ENCODE data around the gene EMD.
"Not testable (repeated sequence)": the region's sequence is repeated elsewhere in the genome, so short reads cannot be mapped to it uniquely, and the experiment has no call there.

The EMD gene

DNA sequence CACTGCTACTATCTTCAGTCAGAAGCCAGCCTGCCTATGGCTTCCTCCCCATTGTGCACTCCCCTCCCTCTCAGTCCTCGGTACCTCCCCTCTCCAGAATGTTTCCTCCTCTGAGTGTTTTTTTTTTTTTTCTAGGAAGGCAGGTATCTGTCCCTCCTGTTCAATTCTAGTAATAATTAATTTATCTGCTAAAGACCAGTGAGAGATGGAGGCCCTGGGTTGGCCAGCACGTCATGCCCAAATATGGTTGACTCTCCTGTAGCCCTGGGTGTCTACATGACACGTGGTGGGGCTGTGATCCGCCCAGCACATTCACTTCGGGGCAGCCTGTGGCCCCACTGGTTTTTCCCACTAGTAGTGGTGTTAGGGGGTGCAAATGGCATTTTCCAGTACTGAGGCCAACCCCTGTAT lies 6.5 kb upstream of the EMD start:
- peak; percentile 40 for DNase-seq

DNA sequence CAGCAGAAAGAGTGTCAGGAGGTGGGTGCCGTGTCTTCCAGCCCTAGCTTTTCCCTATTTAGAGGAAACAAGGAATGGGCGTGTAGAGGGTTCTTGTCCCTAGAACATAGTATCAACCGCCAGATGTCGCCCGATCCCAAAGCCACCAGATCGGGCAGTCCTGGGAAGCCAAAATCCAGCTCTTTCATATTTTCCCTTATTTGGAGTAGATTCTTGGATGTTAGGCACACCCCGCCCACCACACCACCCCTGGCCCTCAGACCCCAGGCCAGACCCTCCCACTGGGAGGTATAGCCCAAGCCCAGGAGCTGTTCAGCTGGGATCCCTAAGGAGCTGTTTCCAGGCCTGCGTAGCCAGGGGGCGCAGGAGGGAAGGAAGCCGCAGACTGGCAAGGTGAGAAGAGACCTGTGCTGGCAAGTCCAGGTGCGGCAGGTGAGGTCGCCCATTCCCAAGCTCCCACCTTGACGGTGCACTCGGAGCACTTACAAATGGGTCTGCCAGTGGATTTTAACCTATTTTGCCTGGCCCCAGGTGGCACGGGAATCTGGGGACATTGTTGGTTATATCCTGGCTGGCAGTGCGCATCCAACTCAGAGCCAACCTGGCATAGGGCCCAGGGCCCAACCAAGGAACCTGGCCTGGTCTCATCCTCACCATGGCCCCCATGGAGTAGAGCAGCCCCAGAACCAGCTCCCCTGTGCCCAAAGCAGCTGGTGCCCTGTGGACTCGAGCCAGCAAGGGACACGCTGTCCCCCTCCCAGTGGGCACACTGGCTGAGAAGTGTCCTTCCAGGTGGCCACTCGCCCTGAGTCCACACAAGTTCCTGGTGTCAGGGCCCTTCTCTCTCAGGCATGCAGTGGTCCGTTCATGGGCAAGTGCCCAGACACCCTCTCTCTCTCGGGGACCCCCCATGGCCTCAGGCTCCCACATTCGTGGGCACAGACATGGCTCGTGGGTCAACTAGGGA lies 5.5 kb upstream of the EMD start:
- no peak for DNase-seq

DNA sequence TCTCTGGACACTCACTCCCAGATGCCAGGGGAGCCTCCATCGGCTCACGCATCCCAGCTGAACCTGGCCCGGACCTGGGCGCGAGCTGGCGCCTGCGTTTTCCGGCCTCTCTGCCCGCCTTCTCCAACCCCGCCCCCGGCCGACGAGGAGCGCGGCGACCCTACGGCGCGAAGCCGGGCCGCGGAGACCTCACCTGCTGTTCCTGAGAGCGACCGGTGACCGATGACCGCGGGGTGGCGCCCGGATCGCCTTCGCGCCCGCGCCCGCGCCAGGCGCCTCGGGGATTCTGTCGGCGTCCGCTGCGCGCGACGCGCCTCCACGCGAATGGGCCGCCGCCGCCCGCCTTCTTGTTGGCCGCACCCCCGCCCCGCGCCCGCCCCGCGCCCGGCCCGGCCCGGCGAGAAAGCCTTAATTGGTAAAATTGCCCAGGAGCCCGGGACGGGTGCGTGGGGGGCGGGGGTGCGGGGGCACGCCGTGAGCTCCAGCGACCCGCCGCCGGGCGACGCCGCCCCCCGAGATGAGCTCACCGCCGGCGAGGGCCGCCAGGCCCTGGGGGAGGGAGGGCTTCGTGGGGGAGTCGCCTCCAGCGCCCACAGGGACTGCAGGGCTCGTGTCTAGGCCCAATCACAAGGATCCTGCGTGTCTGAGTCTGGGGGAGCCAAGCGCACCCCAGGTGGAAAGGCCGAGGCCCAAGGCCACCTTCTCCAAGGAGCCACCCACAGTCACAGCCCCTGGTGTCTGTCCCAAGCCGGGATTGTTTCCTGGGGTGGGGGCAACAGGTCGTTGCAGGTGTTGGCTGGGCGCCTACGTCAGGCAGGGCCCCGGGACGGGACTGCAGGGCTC lies 4.6 kb upstream of the EMD start, which contains the start of gene FLNA:
FLNA (minus strand) TSS at position 322 of the 843 bp plus-strand sequence. CDS start 3,389 bp downstream, outside the sequence.
- no peak for DNase-seq

DNA sequence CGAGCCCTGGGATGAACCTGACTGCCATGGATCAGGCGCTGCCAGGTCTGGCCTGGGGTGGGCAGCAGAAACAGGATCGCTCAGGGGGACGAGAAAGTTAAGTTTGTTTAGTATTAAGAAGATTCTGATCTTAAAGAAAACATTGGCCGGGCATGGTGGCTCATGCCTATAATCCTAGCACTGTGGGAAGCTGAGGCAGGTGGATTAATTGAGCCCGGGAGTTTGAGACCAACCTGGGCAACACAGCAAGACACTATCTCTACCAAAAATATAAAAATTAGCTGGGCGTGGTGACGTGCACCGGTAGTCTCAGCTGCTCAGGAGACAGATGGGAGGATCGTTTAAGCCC lies 4.0 kb upstream of the EMD start:
- no peak for DNase-seq

DNA sequence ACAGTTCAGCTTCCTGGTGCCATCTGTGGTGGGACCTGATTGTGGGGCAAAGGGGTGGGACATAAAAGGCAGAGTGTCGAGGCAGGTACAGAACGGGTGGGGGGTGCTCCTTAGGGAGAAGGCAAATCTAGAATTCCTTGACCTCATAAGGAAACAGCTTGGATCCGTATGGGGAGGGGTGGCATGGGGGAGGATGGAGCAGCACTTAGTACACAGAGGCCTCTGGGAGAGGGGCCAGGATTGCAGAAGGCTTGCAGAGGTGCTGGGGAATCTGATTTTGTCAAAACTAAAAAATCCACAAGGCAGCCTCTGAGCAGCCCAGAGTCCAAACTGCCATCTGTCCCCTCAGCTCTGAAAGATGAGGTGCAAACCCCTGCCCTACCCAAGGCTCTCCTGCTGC lies 2.3 kb upstream of the EMD start:
- DNase-seq: no peak

DNA sequence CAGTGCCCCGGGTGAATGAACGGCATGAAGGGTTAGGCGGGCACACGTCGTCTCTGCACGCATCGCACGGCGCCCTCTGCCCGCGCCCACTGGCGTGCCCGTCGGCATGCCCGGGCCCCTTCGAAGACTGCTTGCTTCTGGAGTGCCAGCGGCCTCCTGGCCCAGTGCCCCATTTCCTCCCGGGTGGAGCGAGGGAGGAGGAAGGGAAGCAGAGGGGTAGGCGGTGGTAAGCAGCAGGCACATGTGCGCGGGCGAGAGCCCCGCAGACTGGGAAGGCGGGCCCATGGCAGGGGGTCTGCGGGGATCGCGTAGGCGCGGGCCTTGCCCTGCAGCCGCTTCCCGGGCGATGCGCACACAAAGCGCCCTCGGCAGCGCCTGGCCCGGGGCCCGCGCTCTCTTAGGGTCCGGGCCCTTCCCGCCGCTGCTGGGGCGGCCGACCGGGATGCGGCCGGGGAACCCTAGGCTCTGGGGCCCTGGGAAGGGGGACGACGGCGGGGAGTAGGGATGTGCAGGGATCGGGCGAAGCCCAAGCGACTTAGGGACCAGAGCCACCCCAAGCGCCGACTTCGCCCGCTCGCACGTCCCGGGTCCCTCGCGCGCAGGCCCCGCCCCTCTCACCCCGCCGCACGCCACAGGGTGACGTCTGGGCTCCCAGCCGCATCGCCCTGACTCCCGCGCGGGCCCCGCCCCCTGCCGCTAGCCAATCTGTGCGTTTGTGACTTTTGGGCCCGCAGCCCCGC lies 866 bp upstream of the EMD start:
- DNase-seq: peak; percentile 34

DNA sequence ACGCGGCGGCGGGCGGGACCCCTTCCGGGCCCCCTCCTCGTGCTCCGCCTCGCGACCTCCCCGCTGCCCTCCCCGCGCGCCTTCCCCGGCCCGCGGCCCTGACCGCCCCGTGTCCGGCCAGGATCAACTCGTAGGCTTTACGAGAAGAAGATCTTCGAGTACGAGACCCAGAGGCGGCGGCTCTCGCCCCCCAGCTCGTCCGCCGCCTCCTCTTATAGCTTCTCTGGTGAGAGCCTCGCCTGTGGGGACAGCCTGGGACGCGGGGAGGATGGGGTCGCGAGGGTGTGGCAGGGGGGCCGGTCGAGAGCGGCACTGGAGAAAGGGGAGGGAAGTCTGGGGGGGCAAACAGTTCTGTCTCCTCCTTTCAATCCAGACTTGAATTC lies 465 bp downstream of the EMD start:
- DNase-seq: no peak

DNA sequence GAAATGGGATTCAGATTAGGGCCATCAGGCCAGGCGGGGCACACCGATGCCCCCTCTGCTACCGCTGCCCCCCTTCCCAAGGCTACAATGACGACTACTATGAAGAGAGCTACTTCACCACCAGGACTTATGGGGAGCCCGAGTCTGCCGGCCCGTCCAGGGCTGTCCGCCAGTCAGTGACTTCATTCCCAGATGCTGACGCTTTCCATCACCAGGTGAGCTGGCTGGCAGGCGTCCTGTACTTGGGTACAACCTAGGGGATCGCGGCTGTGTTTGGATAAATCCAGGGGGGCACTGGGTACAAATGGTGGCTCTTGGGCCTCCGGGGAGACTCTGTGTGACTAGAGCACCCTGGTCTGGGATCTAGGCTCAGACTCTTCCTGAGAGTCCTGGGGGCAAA lies 1.1 kb downstream of the EMD start:
- DNase-seq: no peak

DNA sequence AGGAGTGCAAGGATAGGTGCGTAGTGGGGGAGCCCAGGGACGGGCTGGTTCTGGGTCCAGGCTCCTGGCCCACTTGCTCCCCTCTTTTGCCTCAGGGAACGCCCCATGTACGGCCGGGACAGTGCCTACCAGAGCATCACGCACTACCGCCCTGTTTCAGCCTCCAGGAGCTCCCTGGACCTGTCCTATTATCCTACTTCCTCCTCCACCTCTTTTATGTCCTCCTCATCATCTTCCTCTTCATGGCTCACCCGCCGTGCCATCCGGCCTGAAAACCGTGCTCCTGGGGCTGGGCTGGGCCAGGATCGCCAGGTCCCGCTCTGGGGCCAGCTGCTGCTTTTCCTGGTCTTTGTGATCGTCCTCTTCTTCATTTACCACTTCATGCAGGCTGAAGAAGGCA lies 1.7 kb downstream of the EMD start:
- DNase-seq: no peak

DNA sequence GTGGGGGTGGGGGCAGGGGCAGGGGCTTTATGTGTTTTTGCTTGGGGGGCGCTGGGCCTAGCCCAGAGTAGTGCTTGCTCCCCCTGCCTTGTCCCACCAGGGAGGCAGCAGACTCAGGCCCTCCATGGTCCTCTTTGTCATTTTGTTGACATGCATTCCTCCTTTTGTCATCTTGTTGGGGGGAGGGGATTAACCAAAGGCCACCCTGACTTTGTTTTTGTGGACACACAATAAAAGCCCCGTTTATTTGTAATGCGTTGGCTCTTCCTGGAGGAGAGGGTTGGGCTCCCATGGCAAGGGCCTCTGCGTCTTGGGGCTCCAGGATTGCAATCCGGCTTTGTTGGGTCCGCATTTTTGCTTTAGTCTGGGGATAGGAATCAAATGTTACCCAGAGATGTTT lies 2.2 kb downstream of the EMD start:
- DNase-seq: no peak

DNA sequence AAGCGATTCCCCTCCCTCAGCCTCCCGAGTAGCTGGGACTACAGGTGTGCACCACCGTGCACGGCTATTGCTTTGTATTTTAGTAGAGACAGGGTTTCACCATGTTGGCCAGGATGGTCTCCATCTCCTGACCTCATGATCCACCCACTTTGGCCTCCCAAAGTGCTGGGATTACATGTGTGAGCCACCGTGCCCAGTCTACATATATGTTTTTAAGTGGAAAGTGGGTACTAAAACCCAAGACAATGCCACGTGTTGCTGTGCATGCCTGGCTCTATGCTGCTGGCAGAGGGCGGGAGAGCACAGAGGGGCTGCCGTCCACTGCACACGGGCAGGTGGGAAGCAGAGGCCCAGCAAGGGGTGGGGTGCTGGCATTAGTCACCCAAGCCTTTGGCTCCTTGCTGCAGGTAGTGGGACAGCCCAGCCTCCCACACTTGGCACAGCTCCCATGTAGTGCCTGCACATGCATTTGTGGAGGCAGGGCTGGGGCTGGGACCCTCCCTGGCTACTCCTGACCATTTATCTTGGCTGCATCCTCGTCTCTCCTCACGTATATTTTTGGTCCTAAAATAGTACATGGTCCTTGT lies 3.5 kb downstream of the EMD start:
- no peak for DNase-seq

DNA sequence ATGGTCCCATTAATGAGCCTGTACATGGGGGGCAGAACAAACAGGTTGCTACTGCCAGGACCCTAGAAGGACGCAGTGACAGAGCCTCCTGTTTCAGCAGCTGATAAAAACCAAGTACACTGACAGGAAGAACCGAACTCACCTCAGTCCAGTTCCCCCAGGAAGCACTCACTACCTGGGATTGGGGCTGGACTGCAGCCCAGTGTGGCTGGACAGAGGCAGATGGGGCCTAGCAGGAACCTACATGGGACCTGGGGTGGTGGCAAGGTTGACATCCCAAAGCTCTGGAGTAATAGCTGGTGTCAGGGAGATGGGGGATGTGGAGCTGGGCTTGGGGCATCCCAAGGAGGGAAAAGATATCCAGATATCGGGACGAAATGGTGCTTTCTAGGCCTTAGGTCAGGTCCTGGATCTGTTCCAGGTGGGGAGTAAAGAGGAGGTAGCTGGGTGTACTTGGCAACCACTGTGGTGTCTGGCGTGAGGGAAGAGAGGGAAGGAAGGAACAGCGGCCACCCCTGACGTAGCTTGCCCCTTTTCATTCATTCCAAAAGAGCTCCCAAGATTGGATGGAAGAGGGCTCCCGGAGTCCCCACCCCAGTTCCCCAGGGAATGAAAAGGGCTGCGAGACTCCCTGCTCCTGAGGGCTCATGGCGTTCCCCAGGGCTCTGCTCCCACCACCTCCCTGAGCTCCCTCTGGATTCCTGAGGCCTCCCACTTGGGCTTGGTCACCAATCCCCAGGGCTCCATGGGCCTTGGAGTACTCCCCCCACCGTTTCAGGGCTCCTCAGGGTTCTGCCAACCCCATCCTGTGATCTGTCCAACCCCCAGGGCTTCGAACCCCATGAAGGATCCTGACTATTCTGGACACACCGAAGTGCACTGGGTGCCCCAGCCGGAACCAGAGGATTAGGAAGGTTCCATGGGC lies 4.5 kb downstream of the EMD start:
- no peak for DNase-seq

DNA sequence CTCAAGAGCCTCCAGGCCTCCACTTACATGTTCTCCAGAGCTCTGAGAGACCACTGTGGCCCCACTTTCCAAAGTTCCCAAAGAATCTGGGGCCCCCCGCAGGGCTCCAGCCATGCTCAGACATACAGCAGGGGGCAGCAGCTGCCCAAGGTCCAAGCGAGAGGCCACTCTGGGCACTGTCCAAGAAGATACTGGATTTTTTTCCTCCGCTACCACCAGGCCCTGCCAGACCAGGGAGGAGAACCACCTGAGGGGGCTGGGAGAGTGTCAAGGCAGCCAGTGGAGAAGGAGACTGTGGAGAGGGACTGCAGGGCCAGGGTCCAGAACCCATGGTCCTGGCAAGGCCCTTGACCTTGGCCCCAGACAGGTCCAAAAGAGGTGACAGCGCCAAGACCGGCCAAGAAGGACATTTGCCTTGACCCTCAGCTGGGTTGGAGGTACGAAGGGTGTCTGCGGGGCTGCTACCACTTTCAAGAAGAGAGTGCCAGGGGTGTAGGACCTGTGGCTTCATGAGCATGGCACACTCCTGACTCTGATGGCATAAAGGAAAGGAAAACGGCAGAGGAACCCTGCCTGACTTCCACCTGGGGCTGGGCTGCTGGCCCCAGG lies 5.3 kb downstream of the EMD start:
- DNase-seq: no peak

DNA sequence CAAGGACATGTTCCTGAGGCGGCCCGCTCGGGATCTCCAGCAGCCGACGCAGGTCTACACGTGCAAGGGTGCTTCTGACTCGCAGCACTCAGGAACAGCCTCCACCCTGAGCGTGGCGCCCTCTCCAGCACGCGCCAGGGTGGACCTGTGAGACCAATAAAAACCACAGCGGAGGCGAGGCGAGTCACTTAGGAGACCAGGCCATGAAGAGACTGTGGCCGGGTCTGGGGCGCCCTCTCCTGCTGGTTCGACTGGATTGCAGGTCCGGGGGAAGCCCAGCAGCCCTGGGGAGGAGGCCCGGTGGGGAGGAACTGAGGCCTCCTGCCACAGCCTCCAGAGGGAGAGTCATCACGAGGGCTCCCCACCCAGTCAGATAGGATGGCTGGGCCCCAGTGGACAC lies 9.0 kb downstream of the EMD start:
- not testable (repeated sequence) for DNase-seq

DNA sequence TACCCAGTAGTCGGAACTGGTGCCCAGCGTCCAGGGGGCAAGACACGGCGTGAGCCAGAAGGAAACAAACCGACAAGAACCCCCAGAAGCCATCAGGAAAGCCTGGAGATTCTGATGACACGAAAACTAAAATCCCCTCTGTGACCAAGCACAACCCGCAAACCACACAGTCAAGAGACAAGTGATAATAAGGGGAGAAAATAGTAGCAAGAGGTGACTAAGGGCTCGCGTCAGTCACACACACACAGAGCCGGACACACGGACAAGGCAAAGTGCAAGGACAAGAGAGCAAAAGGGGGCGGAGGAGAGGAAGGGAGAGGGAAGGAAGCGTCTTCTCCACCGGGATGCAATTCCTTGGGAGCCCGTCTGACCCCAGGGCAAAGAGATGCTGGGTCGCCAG lies 9.6 kb downstream of the EMD start:
- not testable (repeated sequence) for DNase-seq

DNA sequence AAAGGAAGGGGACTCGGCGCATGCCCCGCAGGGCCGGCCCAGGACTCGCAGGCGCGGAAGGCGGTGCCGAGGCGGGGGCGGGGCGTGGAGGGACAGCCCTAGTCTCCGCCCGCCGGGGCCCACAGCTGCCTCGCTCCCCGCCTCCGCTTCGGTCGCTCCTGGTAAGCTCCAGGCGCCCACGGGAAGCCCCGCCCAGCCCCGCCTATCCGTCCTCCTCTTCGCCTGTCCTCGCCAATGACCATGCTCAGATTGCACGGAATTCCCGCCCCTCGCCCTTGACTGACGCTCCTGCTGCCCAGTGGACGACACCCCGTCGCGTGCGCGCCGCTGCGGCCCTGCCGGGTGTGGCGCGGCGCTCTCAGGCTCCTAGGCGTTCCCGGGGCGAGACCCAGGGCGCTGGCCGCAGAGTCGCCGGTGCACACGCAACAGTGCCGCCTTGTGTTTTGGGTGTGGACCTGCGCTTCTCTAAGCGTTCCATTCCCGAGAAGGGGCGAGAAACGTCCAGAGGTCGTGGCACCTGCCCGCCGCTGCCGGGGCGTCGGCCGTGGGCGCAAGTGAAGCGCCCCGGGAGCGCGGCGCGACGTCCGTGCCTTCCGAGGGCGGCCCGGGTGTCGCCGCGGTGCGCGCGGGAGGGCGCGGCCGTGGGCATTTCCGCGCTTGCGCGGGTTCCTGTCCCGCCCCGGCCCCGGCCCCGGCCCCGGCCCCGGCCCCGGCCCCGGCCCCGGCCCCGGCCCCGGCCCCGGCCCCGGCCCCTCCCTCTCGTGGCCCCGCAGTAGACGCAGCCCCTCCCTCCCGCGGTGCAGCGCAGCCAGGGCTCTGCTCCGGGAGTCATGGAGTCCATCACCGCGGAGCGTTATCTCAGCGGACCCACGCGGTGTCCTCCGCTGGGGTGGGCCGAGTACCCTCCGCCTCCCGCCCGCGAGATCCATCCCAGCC lies 11.0 kb downstream of the EMD start:
- DNase-seq: not testable (repeated sequence)

DNA sequence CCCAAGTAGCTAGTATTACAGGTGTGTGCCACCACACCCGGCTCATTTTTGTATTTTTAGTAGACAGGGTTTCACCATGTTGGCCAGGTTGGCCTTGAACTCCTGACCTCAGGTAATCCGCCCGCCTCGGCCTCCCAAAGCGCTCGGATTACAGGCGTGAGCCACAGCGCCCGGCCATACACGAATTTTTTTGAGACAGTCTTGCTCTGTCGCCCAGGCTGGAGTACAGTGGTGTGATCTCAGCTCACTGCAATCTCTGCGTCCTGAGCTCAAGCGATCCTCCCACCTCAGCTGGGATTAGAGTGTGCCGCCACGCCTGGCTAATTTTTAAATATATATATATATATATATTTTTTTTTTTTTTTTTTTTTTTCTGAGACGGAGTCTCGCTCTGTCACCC lies 17.3 kb downstream of the EMD start:
- DNase-seq: not testable (repeated sequence)

DNA sequence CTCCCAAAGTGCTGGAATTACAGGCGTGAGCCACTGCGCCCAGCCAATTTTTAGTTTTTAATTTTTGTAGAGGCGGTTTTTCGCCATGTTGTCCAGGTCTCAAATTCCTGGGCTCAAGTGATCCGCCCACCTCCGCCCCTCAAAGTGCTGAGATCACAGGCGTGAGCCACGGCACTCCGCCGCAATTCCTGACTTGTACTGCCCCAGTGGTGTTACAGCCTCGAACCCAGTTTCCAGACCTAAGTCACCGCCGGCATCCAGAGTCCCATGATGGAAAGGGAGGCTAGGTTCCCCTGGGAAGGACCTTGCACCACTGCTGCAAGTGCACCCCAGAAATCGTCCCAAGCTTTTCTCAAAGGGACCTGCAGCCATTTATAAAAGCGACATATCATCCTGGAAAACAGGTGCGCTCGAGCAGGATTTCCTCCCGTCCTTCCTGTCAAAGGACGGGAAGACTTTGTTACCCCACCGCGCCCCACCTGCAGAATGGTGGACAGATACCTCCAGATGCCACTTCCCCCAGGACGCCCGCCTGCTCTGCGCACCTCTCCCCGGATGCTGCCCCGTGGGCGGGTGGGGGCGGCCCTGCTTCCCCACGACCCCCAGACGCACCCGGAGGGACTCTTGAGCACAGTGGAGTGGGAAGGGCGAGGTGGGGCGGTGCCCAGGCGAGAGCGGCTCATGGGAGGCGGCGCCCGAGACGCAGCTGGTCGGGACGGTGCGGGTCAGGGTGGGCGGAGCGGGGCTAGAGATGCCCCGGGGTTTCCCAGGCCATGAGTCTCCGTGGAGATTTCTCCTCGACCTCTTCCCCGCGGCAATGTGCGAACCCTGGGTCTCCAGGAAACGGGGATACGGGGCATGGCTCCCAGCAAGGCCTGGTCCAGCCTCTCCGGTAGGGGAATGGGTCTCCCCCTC lies 18.1 kb downstream of the EMD start:
- DNase-seq: peak; percentile 59

Measured in stimulated activated CD4-positive, alpha-beta T cell treated with anti-CD3 and anti-CD28 coated beads, Interleukin-1b, Interleukin-23, amount 100 ng/mL, for 48 hours (primary cell).